ENCODE measurements around the gene UBAC1. TPM values are rescaled to one million over a fixed set of nuclear protein-coding genes. Genes with fewer than 3 reads are reported as not detected.
A peak's percentile ranks its signal among the peaks of the same experiment; 100 is the strongest.
"Not testable (repeated sequence)": the region's sequence is repeated elsewhere in the genome, so short reads cannot be mapped to it uniquely, and the experiment has no call there.

UBAC1 gene
- total RNA-seq, 1 donor from 2014 or later = 31.4 TPM

- Mint-ChIP-seq H3K4me1 (ENCODE audit: low read depth) (no peaks in the 10 kb centered on the region), H3K4me3 (ENCODE audit: low read depth) (no peak overlapping the region), H3K36me3 (ENCODE audit: insufficient read depth) (peaks cover 24% of the 10 kb centered on the region), H3K27me3 (no peaks in the 10 kb centered on the region), H3K9me3 (ENCODE audit: low read depth) (peaks cover 22% of the 10 kb centered on the region), H3K27ac (no peak overlapping the region)
- DNase-seq (ENCODE audit: low spot score, unreplicated experiment) = no peak
- no peak for TF ChIP-seq CTCF (IDR thresholded peaks at IDR 0.05; ENCODE audit: unreplicated experiment)
Measured at GRCh38 chr9:135920973-135921585, 40.1 kb downstream of the UBAC1 start.

- no peak for DNase-seq (ENCODE audit: low spot score, unreplicated experiment)
- TF ChIP-seq CTCF (IDR thresholded peaks at IDR 0.05; ENCODE audit: unreplicated experiment) = no peak
- Mint-ChIP-seq H3K36me3 (ENCODE audit: insufficient read depth) (peaks cover 31% of the 10 kb centered on the region), H3K27me3 (no peaks in the 10 kb centered on the region), H3K27ac (peak overlapping the region; percentile 52), H3K9me3 (ENCODE audit: low read depth) (peaks cover 29% of the 10 kb centered on the region), H3K4me1 (ENCODE audit: low read depth) (no peaks in the 10 kb centered on the region), H3K4me3 (ENCODE audit: low read depth) (no peak overlapping the region)
Measured at GRCh38 chr9:135920256-135920930, 40.8 kb downstream of the UBAC1 start.

GRCh38 chr9:135919318-135919890 is 41.8 kb downstream of the UBAC1 start:
- Mint-ChIP-seq H3K27me3 (no peaks in the 10 kb centered on the region), H3K27ac (no peak overlapping the region), H3K9me3 (ENCODE audit: low read depth) (peaks cover 39% of the 10 kb centered on the region), H3K4me3 (ENCODE audit: low read depth) (no peak overlapping the region), H3K4me1 (ENCODE audit: low read depth) (no peaks in the 10 kb centered on the region), H3K36me3 (ENCODE audit: insufficient read depth) (peaks cover 41% of the 10 kb centered on the region)
- DNase-seq (ENCODE audit: low spot score, unreplicated experiment) = no peak
- no peak for TF ChIP-seq CTCF (IDR thresholded peaks at IDR 0.05; ENCODE audit: unreplicated experiment)

- not testable (repeated sequence) for H3K4me3 Mint-ChIP-seq (ENCODE audit: low read depth); H3K4me1 Mint-ChIP-seq (ENCODE audit: low read depth); H3K27me3 Mint-ChIP-seq; DNase-seq (ENCODE audit: low spot score, unreplicated experiment); H3K27ac Mint-ChIP-seq
- H3K9me3 Mint-ChIP-seq (ENCODE audit: low read depth) = peaks cover 51% of the 10 kb centered on the region
- H3K36me3 Mint-ChIP-seq (ENCODE audit: insufficient read depth) = peaks cover 68% of the 10 kb centered on the region
Measured at GRCh38 chr9:135916227-135916626, 44.9 kb downstream of the UBAC1 start.

- Mint-ChIP-seq H3K4me3 (ENCODE audit: low read depth) (no peak overlapping the region), H3K27me3 (no peaks in the 10 kb centered on the region), H3K27ac (no peak overlapping the region), H3K36me3 (ENCODE audit: insufficient read depth) (peaks cover 81% of the 10 kb centered on the region), H3K9me3 (ENCODE audit: low read depth) (peaks cover 59% of the 10 kb centered on the region), H3K4me1 (ENCODE audit: low read depth) (peaks cover 3% of the 10 kb centered on the region)
- no peak for TF ChIP-seq CTCF (IDR thresholded peaks at IDR 0.05; ENCODE audit: unreplicated experiment)
- DNase-seq (ENCODE audit: low spot score, unreplicated experiment) = no peak
Measured at GRCh38 chr9:135914921-135915320, 46.3 kb downstream of the UBAC1 start.

GRCh38 chr9:135911233-135911632 is 49.9 kb downstream of the UBAC1 start:
- Mint-ChIP-seq H3K36me3 (ENCODE audit: insufficient read depth) (peaks cover 69% of the 10 kb centered on the region), H3K9me3 (ENCODE audit: low read depth) (peaks cover 41% of the 10 kb centered on the region), H3K4me1 (ENCODE audit: low read depth) (peaks cover 13% of the 10 kb centered on the region)
- not testable (repeated sequence) for H3K27me3 Mint-ChIP-seq; H3K4me3 Mint-ChIP-seq (ENCODE audit: low read depth); DNase-seq (ENCODE audit: low spot score, unreplicated experiment); H3K27ac Mint-ChIP-seq

All from progenitor cell of endocrine pancreas (in vitro differentiated cells).